HG03575 (cell line): ENCODE results near the gene ZNF430.
A peak's percentile ranks its signal among the peaks of the same experiment; 100 is the strongest.
"Not testable (repeated sequence)": the region's sequence is repeated elsewhere in the genome, so short reads cannot be mapped to it uniquely, and the experiment has no call there.

Experiments
- ATAC-seq: cut with Tn5 transposase; IDR thresholded peaks from one replicate; pipeline ENCODE4 v1.9.1; 2021; ENCODE audit not compliant: unreplicated experiment, insufficient number of reproducible peaks, low FRiP score; ENCODE audit errors: extremely low read depth

ZNF430 gene

DNA sequence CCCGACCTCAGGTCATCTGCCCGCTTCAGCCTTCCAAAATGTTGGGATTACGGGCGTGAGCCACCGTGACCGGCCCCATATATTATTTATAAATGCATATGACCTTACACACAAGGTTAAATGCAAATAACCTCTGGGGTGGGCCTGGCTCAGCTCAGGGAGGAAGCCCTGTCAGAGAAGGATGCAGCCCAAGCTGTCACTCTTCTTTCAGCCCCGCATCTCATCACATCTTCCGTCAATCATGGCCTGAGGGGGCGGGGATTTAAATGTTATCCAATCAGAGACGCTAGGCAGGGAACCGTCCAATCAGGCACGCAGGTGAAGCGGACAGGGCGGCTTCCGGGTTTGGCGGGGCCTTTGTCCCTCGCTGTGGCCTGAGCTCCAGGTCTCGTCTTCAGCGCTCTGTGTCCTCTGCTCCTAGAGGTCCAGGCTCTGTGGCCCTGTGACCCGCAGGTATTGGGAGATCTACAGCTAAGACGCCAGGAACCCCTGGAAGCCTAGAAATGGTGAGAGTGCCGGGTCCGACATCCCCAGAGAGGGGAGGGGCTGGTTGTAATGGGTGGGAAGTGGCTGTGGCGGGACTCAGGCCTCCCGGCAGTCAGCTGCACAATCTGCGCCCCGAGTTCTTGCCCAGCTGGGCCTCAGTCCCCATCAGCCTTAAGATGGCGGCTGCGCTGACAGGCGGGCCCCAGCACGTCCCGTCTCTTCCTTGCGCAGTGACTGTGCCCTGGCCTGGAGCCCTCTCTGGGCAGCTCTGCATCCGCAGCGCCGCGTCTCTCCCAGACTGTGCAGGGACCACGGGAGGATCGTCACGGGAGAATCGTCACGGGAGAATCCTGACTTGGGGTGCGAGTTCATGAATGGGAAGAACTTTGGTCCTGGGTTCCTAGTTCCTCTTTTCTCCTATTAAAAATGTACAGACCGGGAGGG, at the start of gene ZNF430:
TSS of gene ZNF430 (plus strand) at position 360 of the 930 bp plus-strand sequence. CDS start at position 504, 144 bp downstream.
- ATAC-seq, result peak; percentile 73

DNA sequence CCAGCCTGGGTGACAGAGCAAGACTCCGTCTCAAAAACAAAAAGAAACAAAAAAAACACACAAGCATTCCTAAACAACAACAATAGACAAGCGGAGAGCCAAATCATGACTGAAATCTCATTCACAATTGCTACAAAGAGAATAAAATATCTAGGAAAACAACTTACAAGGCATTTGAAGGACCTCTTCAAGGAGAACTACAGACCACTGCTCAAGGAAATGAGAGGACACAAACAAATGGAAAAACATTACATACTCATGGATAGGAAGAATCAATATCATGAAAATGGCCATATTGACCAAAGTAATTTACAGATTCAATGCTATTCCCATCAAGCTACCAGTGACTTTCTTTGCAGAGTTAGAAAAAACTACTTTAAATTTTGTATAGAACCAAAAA, 27.7 kb upstream of the ZNF430 start:
- ATAC-seq, result not testable (repeated sequence)

DNA sequence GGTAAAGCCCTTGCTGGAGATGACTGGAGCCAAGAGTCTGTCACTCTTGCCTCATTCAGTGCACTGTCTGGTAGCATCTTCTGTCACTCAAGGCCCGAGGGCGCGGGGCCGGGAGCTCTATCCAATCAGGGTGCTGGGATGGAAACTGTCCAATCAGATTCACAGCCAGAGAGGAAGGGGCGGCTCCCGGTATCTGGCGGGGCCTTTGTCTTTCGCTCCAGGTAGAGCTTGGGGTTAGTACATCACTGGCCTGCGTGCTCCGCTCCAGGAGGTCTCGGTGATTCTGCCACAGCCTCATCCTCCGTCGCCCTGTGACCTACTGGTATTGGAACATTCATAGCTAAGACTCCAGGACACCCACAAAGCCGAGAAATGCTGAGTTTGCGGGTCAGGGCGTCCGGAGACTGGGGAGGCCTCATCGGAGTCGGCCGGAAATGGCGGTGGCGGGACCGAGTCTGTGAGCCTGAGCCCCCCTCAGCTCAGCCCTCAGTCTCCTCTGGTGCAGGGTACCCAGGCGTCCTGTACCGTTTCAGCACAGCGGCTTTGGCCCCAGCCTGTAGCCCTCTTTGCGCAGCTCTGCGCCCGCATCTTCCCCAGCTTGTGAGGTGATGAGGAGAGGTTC, 20.6 kb upstream of the ZNF430 start:
- peak; percentile 97 for ATAC-seq

DNA sequence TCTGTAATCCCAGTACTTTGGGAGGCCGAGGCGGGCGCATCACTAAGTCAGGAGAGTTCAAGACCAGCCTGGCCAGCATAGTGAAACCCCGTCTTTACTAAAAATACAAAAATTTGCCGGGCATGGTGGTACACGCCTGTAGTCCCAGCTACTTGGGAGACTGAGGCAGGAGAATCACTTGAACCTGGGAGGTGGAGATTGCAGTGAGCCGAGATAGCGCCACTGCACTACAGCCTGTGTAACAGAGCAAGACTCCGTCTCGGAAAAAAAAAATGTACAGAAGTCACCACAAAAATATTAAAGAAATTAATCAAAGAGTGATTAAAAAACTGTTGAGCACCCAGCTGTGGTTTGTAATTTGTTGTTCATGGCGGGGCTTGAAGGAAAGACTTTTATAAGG, 781 bp downstream of the ZNF430 start:
- ATAC-seq, result not testable (repeated sequence)

GRCh38 chr19:21022996-21023395, 2.5 kb downstream of the ZNF430 start:
- ATAC-seq, result no peak

DNA sequence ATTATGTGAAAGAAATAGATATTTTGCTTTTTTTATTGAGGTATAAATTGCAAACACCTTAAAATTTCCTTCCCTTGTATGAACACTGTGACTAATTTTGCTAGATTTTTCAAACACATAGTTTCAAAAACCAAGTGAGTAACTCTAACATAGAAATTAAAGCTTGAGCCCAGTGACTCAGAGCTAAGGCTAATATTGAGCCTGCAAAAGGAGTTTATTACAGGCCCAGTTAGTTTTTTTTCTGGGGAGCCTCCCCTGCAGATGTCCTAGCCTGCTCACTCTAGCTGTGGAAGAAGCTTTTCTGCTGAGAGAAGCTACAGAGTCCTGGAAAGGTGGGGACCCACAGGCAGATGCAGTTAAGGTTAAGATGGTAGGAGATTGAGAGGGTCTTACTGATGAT, 3.4 kb downstream of the ZNF430 start:
- no peak for ATAC-seq

GRCh38 chr19:21028969-21029268, 8.5 kb downstream of the ZNF430 start:
- no peak for ATAC-seq

DNA sequence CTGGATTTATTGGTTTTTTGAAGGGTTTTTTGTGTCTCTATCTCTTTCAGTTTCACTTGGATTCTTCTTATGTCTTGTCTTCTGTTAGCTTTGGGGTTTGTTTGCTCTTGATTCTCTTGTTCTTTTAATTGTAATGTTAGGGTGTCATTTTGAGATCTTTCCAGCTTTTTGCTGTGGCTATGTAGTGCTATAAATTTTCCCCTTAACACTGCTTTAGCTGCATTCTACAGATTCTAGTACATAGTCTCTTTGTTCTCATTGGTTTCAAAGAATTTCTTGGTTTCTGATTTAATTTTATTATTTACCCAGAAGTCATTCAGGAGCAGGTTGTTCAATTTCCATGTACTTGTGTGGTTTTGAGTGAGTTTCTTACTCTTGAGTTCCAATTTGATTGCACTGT, 24.6 kb downstream of the ZNF430 start:
- ATAC-seq, result no peak

DNA sequence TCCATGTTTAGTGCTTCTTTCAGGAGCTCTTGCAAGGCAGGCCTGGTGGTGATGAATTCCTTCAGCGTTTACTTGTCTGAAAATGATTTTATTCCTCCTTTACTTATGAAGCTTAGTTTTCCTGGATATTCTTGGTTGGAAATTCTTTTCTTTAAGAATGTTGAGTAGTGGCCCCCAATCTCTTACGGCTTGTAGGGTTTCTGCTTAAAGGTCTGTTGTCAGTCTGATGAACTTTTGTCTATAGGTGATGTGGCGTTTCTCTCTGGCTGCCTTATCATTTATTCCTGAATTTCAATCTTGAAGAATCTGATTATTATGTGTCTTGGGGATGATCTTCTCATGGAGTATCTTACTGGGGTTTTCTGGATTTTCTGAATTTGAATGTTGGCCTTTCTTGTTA, 26.0 kb downstream of the ZNF430 start:
- ATAC-seq, result no peak

- no peak for ATAC-seq
Measured at GRCh38 chr19:21047716-21048115, 27.3 kb downstream of the ZNF430 start.

DNA sequence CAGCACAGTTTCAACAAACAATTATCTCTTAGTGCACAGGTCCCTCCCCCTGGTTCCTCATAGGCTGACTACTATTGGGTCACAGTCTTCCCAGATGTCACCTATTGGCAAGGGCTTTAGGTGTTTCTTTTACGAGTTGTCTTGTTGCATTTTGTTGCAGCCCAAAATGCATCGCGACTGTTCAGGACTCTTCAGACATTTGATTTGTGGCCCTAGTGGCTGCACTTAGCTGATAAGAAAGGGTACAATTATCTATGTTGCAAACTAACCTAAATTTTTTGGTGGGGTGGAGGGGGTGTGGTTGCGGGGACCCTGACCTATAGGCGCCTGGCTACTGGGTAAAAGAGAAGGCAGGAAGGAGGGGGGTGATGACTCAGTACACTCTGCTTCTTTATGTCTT, 32.4 kb downstream of the ZNF430 start:
- no peak for ATAC-seq

DNA sequence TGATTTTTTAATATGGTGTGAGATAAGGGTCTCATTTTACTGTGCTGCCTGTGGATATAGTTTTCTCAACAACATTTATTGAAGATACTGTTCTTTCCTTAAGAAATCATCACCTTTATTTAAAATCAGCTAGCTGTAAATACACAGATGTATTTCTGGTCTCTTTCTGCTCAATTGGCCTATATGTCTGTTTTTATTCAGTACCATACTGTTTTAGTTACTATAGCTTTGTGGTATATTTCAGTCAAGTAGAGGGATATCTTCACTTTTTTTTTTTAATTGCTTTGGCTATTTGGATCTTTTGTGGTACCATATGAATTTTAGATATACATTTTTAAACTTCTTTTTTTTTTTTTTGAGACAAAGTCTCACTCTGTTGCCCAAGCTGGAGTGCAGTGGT, 44.9 kb downstream of the ZNF430 start:
- ATAC-seq, result no peak

GRCh38 chr19:21082011-21082975, 61.8 kb downstream of the ZNF430 start, which contains the start of gene ZNF714:
Gene ZNF714 (plus strand): TSS chr19:21082203. CDS start chr19:21098269, 16,066 bp downstream.
- peak; percentile 70 for ATAC-seq

- ATAC-seq, result no peak
Measured at GRCh38 chr19:21084343-21084742, 63.9 kb downstream of the ZNF430 start.

DNA sequence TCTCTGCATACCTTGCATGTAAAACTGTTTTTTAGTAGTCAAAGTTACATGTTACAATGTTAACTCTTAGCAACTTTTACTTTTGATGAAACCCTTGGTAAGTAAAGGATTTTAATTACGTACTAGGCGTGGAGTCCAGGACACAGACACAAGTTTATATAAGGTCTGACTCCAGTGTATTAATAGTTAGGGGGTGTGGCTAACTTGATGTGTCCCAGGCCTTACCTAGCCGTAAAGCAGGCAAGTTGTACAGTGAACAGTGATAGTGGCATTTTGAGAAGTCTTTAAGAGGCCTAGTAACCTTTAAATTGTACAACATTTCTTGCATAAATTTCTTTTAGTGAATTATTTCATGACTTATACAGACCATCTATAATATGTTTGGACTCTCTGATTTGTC, 67.4 kb downstream of the ZNF430 start:
- ATAC-seq, result no peak

DNA sequence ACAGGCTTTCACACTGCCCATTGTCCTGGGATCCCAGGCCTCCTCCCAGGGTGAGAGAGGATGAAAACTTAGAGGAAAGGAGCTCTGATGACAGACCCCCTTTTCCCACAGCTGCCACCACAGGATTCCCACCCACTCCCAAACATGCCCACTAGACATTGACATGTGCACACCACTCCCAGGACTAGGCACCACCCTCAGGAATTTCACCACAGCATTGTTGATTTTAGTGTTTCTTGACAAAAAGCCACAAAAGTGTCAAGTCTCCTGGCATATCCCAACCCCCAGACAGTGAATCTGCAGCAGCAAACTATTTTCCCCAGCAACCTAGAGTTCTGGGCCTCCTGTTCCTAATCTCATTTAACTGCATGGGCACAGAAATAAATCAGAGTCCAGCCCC, 71.7 kb downstream of the ZNF430 start:
- no peak for ATAC-seq

DNA sequence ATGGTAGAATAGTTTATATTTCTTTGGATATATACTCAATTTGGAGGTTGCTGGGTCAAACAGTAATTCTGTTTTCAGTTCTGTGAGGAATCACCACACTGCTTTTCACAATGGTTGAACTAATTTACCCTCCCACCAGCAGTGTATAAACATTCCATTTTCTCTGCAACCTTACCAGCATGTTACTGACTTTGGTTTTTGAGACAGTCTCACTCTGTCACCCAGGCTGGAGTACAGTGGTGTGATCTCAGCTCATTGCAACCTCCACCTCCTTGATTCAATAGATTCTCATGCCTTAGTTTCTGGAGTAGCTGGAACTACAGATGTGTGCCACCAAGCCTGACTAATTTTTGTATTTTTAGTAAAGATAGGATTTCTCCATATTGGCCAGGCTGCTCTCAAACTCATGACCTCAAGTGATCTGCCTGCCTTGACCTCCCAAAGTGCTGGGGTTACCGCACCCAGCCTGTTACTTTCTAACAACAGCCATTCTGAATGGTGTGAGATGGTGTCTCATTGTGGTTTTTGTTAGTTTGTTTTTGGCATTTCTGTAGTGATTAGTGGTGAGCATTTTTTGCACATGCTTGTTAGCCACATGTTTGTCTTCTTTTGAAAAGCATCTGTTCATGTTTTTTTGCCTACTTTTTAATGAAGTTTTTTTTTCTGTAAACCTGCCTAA, 74.0 kb downstream of the ZNF430 start:
- ATAC-seq, result no peak

- ATAC-seq, result no peak
Measured at GRCh38 chr19:21098291-21098690, 77.8 kb downstream of the ZNF430 start.
